ENCODE results near the gene EXOC1.

GRCh38 chr4:55932511-55932910 lies 79.1 kb downstream of the EXOC1 start:
- TF ChIP-seq POLR2A (IDR thresholded peaks at IDR 0.05; ENCODE audit: low read depth, low read length) (no peak), POLR2AphosphoS5 (IDR thresholded peaks at IDR 0.05; ENCODE audit: low read depth, low read length) (no peak), TAF1 (IDR thresholded peaks at IDR 0.05; ENCODE audit: borderline replicate concordance, low read depth, low read length) (no peak)
